ENCODE data around the gene SFXN3.

DNA sequence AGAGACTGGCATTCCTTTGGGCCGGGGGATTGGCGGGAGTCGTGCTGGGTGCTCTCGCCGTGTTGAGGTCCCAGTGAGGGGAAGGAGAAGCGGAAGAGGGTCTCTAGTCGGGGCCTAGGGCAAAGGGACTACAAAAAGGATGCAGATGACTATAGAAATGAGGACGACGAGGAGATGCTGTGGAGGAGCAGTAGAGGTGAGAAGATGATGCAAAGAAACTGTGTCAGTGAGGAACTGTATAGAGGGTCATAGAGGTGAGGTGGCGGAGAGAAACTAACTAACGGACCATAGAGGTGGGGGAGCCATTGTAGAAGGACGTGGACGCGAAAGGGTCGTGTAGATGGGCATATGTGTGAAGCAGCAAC, 43.4 kb upstream of the SFXN3 start:
- TF ChIP-seq GABPA (IDR thresholded peaks at IDR 0.05; ENCODE audit: borderline replicate concordance, insufficient read depth, low read length) (no peak), POLR2A (IDR thresholded peaks at IDR 0.05; ENCODE audit: control extremely low read depth in 1 of 2, low read depth in 2 of 2, low read length in 2 of 2) (no peak), POU5F1 (IDR thresholded peaks at IDR 0.05; ENCODE audit: low read depth, low read length) (no peak), BCL11A (IDR thresholded peaks at IDR 0.05; ENCODE audit: low read depth in 2 of 2, low read length in 2 of 2) (no peak), SIX5 (IDR thresholded peaks at IDR 0.05; ENCODE audit: low read depth, low read length) (no peak), POLR2AphosphoS5 (IDR thresholded peaks at IDR 0.05; ENCODE audit: low read depth, low read length) (no peak), ZNF274 (IDR thresholded peaks at IDR 0.05; ENCODE audit: borderline replicate concordance, extremely low read depth, low read length) (no peak), KDM5A (IDR thresholded peaks at IDR 0.05; ENCODE audit: low read length) (0 out of 2 replicates have a peak, but pooled peaks have one; percentile 6), EP300 (IDR thresholded peaks at IDR 0.05; ENCODE audit: borderline replicate concordance in 1 of 2, low read depth in 2 of 2, low read length in 2 of 2) (no peak), TCF12 (IDR thresholded peaks at IDR 0.05; ENCODE audit: low read depth, low read length) (no peak), EZH2 (IDR thresholded peaks at IDR 0.05; ENCODE audit: low read depth, low read length, severe bottlenecking) (no peak)
- TF ChIP-seq, protein P1, sequence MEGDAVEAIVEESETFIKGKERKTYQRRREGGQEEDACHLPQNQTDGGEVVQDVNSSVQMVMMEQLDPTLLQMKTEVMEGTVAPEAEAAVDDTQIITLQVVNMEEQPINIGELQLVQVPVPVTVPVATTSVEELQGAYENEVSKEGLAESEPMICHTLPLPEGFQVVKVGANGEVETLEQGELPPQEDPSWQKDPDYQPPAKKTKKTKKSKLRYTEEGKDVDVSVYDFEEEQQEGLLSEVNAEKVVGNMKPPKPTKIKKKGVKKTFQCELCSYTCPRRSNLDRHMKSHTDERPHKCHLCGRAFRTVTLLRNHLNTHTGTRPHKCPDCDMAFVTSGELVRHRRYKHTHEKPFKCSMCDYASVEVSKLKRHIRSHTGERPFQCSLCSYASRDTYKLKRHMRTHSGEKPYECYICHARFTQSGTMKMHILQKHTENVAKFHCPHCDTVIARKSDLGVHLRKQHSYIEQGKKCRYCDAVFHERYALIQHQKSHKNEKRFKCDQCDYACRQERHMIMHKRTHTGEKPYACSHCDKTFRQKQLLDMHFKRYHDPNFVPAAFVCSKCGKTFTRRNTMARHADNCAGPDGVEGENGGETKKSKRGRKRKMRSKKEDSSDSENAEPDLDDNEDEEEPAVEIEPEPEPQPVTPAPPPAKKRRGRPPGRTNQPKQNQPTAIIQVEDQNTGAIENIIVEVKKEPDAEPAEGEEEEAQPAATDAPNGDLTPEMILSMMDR (IDR thresholded peaks at IDR 0.05; ENCODE audit: control extremely low read depth in 1 of 3, insufficient read depth in 1 of 3, low read depth in 1 of 3, low read length in 3 of 3) = no peak

Measured in H1 (cell line).